RWPE2 (cell line): ENCODE measurements around the gene PIBF1.
"Not testable (repeated sequence)": the region's sequence is repeated elsewhere in the genome, so short reads cannot be mapped to it uniquely, and the experiment has no call there.

ENCODE experiments used
- ATAC-seq: fragments of 200-7000 bp; cut with Tn5 transposase; 3 replicates; pipeline ENCODE4 v1.9.1; 2021; ENCODE audit warnings: low read depth
- DNase-seq: peaks from one replicate; pipeline ENCODE4 v3.0.0-alpha.2; 2020; ENCODE audit warnings: low spot score
- H3K27ac ChIP-seq: fragments of 450-650 bp; 2 replicates; pipeline ENCODE4 v1.5.1; 2017; ENCODE audit warnings: mild to moderate bottlenecking; ENCODE audit not compliant: poor library complexity, severe bottlenecking
- H3K27me3 ChIP-seq: fragments of 250-450 bp; sonication (Bioruptor Pico); 2 replicates; pipeline ENCODE4 v1.5.1; 2021; ENCODE audit warnings: mild to moderate bottlenecking, moderate library complexity; ENCODE audit not compliant: insufficient read depth, poor library complexity, severe bottlenecking
- H3K36me3 ChIP-seq: fragments of 250-450 bp; sonication (Bioruptor Pico); 2 replicates; pipeline ENCODE4 v1.5.1; 2020; ENCODE audit warnings: low read depth, mild to moderate bottlenecking, moderate library complexity
- H3K4me1 ChIP-seq: fragments of 250-450 bp; sonication (Bioruptor Pico); 2 replicates; pipeline ENCODE4 v1.5.1; 2021; ENCODE audit warnings: mild to moderate bottlenecking, moderate library complexity; ENCODE audit not compliant: insufficient read depth, poor library complexity, severe bottlenecking
- H3K4me3 ChIP-seq: fragments of 250-450 bp; sonication (Bioruptor Pico); 2 replicates; pipeline ENCODE4 v1.5.1; 2021; ENCODE audit warnings: mild to moderate bottlenecking, moderate library complexity; ENCODE audit not compliant: severe bottlenecking
- H3K9me3 ChIP-seq: fragments of 250-450 bp; sonication (Bioruptor Pico); 2 replicates; pipeline ENCODE4 v1.5.1; 2021; ENCODE audit warnings: mild to moderate bottlenecking, moderate library complexity; ENCODE audit not compliant: severe bottlenecking
- CTCF ChIP-seq: fragments of 450-650 bp; IDR thresholded peaks from one replicate; pipeline ENCODE4 v1.5.1; 2017; ENCODE audit warnings: mild to moderate bottlenecking, moderate library complexity; ENCODE audit not compliant: poor library complexity, severe bottlenecking

PIBF1 gene

DNA sequence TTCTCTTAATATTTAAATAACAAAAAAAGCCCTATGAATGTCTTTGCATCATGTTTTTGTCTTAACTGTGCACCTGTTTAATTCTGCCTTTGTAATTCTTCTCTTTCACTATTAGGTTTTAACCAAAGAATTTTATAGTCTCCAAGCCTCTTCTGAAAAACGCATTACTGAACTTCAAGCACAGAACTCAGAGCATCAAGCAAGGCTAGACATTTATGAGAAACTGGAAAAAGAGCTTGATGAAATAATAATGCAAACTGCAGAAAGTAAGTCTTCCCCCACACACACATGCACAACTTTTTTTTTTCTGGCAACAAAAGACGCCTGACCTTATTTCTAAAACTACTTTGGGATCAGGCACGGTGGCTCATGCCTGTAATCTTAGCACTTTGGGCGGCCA is 126.5 kb downstream of the PIBF1 start:
- Histone ChIP-seq H3K27ac (no peak overlapping the region), H3K4me1 (no peaks in the 10 kb centered on the region), H3K36me3 (peaks cover 29% of the 10 kb centered on the region), H3K27me3 (no peaks in the 10 kb centered on the region), H3K4me3 (no peak overlapping the region), H3K9me3 (no peaks in the 10 kb centered on the region)
- DNase-seq (no peak), ATAC-seq (no peak)
- TF ChIP-seq CTCF: no peak

GRCh38 chr13:72911981-72912380 is 130.0 kb downstream of the PIBF1 start:
- no peaks in the 10 kb centered on the region for H3K27me3 ChIP-seq
- DNase-seq: no peak
- H3K4me3 ChIP-seq: no peak overlapping the region
- H3K27ac ChIP-seq: no peak overlapping the region
- peaks cover 28% of the 10 kb centered on the region for H3K36me3 ChIP-seq
- no peak for ATAC-seq
- no peaks in the 10 kb centered on the region for H3K9me3 ChIP-seq
- TF ChIP-seq CTCF: no peak
- H3K4me1 ChIP-seq: no peaks in the 10 kb centered on the region

DNA sequence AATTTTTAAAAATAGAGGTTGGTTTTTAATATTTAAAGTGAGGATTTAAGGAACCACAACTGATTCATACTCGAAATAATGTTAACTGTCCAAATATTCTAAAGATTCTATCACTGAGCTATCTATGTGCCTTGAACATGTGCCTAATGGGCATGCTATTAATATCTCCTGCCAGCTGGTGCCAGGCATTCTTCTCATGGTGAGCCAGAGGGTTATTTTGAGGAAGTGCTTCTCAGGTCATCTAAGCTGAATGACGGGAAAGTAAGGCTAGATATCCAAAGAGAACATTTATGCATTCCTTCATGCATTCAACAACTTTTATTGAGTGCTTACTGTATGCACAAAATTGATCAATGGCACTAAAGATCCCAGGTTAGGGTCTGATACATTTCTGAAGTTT is 138.2 kb downstream of the PIBF1 start:
- H3K4me3 ChIP-seq: no peak overlapping the region
- TF ChIP-seq CTCF: no peak

DNA sequence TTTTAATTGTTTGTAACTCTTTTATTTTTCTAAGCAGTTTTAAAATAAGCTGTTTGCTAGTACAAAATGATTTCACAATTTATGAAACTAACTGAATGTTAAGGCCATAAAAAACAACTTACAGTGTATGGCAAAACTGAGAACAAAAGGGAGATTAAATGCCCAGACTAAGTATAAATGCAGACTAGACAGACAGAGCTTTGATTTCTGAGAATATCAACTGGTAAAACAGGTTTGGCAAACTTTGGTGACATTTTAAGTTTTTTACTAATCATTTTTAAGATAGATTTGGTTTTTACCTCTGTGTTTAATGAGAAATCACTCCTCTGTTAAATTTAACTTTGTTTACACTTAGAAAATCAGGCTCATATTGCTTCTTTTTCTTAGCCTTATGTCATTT is 149.4 kb downstream of the PIBF1 start:
- ATAC-seq: no peak
- TF ChIP-seq CTCF: no peak
- Histone ChIP-seq H3K4me1 (no peaks in the 10 kb centered on the region), H3K27me3 (no peaks in the 10 kb centered on the region), H3K9me3 (no peaks in the 10 kb centered on the region), H3K27ac (no peak overlapping the region), H3K36me3 (peaks cover 23% of the 10 kb centered on the region), H3K4me3 (no peak overlapping the region)
- no peak for DNase-seq

More for the DNA sequence above, 138.2 kb downstream of the PIBF1 start:
- Histone ChIP-seq H3K27me3 (no peaks in the 10 kb centered on the region), H3K4me1 (no peaks in the 10 kb centered on the region), H3K9me3 (no peaks in the 10 kb centered on the region), H3K36me3 (peaks cover 18% of the 10 kb centered on the region), H3K27ac (no peak overlapping the region)
- ATAC-seq: no peak
- DNase-seq: no peak

DNA sequence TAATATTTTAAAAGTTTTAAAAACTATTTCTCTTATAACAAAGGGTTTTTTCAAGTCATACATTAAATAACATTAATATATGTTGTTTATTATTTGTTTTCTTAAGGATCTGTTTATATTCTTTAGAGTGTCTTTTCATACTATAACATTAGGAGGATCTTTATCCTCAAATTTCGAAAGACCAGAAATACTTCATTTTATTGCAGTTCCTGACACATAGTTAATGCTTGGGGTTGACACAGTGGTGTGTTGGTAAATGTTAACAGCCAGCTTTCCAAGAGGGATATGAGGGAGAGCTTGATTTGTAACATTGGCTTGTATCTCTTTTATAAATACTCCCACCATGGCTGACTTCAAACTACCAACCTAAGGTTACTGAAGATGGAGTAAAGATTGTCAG is 150.3 kb downstream of the PIBF1 start:
- DNase-seq (no peak), ATAC-seq (no peak)
- H3K9me3 ChIP-seq: no peaks in the 10 kb centered on the region
- no peak for TF ChIP-seq CTCF
- no peaks in the 10 kb centered on the region for H3K27me3 ChIP-seq
- peaks cover 23% of the 10 kb centered on the region for H3K36me3 ChIP-seq
- no peak overlapping the region for H3K27ac ChIP-seq
- H3K4me3 ChIP-seq: no peak overlapping the region
- no peaks in the 10 kb centered on the region for H3K4me1 ChIP-seq

DNA sequence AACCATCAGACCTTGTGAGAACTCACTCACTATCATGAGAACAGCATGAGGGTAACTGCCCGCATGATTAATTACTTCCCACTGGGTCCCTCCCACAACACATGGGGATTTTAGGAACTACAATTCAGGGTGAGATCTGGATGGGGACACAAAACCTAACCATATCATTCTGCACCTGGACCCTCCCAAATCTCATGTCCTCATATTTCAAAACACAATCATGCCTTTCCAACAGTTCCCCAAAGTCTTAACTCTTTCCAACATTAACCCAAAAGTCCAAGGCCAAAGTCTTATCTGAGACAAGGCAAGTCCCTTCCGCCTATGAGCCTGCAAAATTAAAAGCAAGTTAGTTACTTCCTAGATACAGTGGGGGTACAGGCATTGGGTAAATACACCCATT is 164.3 kb downstream of the PIBF1 start:
- not testable (repeated sequence) for ATAC-seq, H3K36me3 ChIP-seq, H3K4me1 ChIP-seq, H3K9me3 ChIP-seq, H3K27ac ChIP-seq, H3K27me3 ChIP-seq, DNase-seq, H3K4me3 ChIP-seq
